ENCODE measurements around the gene ATP1B1.

DNA sequence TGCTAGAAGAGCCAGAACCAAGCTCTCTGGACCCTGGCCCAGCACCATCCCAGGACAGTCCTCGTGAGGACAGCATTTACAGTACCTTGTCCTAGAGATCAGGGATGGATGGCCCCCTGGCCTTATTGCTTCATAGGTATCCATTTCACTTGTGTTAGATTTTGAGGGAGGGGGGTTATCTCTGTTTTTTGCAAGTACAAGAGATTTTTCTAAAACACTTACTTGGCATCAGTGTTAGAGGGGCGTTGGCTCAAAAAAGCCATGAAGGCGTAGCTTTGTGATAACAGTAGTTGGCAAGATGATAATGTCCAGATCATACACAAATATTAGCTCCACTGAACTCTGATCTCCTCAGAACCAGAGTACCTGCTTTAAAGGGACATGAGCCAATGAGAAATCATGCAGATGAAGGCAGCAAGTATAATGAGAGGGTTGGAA, 5.8 kb upstream of the ATP1B1 start:
- TF ChIP-seq, protein P1, sequence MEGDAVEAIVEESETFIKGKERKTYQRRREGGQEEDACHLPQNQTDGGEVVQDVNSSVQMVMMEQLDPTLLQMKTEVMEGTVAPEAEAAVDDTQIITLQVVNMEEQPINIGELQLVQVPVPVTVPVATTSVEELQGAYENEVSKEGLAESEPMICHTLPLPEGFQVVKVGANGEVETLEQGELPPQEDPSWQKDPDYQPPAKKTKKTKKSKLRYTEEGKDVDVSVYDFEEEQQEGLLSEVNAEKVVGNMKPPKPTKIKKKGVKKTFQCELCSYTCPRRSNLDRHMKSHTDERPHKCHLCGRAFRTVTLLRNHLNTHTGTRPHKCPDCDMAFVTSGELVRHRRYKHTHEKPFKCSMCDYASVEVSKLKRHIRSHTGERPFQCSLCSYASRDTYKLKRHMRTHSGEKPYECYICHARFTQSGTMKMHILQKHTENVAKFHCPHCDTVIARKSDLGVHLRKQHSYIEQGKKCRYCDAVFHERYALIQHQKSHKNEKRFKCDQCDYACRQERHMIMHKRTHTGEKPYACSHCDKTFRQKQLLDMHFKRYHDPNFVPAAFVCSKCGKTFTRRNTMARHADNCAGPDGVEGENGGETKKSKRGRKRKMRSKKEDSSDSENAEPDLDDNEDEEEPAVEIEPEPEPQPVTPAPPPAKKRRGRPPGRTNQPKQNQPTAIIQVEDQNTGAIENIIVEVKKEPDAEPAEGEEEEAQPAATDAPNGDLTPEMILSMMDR (IDR thresholded peaks at IDR 0.05; ENCODE audit: insufficient read depth, low read length, poor library complexity, severe bottlenecking) = no peak
- TF ChIP-seq EZH2phosphoT487 (conservative IDR thresholded peaks at IDR 0.05; ENCODE audit: low read length) = no peak

Data from SU-DHL-6 (cell line).